Neural crest cell (in vitro differentiated cells): ENCODE results near the gene ANKLE2. TPM values are rescaled to one million over a fixed set of nuclear protein-coding genes. Genes with fewer than 3 reads are reported as not detected.
A peak's percentile ranks its signal among the peaks of the same experiment; 100 is the strongest.

Experiments
- DNase-seq: peaks from one replicate; pipeline ENCODE4 v3.0.0; 2021; ENCODE audit warnings: low read depth, mixed read lengths, low spot score
- H3K27ac Mint-ChIP-seq: one replicate; pipeline ENCODE4 v1.8.0; 2021; ENCODE audit warnings: mild to moderate bottlenecking, mixed read lengths; ENCODE audit not compliant: unreplicated experiment
- H3K27me3 Mint-ChIP-seq: 2 replicates; pipeline ENCODE4 v1.8.0; 2021; ENCODE audit warnings: low read depth, mild to moderate bottlenecking, mixed read lengths
- H3K36me3 Mint-ChIP-seq: 2 replicates; pipeline ENCODE4 v1.8.0; 2021; ENCODE audit warnings: low read depth, mild to moderate bottlenecking, mixed read lengths
- H3K4me1 Mint-ChIP-seq: 2 replicates; pipeline ENCODE4 v1.8.0; 2021; ENCODE audit warnings: mixed read lengths
- H3K4me3 Mint-ChIP-seq: one replicate; pipeline ENCODE4 v1.8.0; 2021; ENCODE audit warnings: mild to moderate bottlenecking, mixed read lengths
- H3K9me3 Mint-ChIP-seq: 2 replicates; pipeline ENCODE4 v1.8.0; 2021; ENCODE audit warnings: mixed read lengths
- CTCF ChIP-seq: fragments of 200-600 bp; sonication (generic); conservative IDR thresholded peaks from 2 replicates; pipeline ENCODE4 v1.5.0; 2021; ENCODE audit warnings: antibody characterized with exemption, mild to moderate bottlenecking
- total RNA-seq: library from RNA; stranded (reverse); gene quantifications from 2 replicates; pipeline ENCODE4 v1.2.1, GENCODE V29; 2021

The ANKLE2 gene
- total RNA-seq, 1 donor from 2014 or later: 100 TPM

GRCh38 chr12:132728502-132728901 lies 33.1 kb downstream of the ANKLE2 start:
- H3K27me3 Mint-ChIP-seq: no peaks in the 10 kb centered on the region
- H3K9me3 Mint-ChIP-seq: no peaks in the 10 kb centered on the region
- no peak for TF ChIP-seq CTCF
- no peak for DNase-seq
- peaks cover 45% of the 10 kb centered on the region for H3K36me3 Mint-ChIP-seq
- no peaks in the 10 kb centered on the region for H3K4me1 Mint-ChIP-seq
- H3K4me3 Mint-ChIP-seq: peak overlapping the region; percentile 57
- H3K27ac Mint-ChIP-seq: peak overlapping the region; percentile 27

GRCh38 chr12:132727091-132727794 lies 34.4 kb downstream of the ANKLE2 start:
- Mint-ChIP-seq H3K27ac (no peak overlapping the region), H3K4me1 (no peaks in the 10 kb centered on the region), H3K4me3 (no peak overlapping the region), H3K36me3 (peaks cover 36% of the 10 kb centered on the region), H3K27me3 (no peaks in the 10 kb centered on the region), H3K9me3 (no peaks in the 10 kb centered on the region)
- no peak for DNase-seq
- TF ChIP-seq CTCF: no peak

GRCh38 chr12:132726386-132726785 lies 35.2 kb downstream of the ANKLE2 start:
- no peak for TF ChIP-seq CTCF
- H3K9me3 Mint-ChIP-seq: no peaks in the 10 kb centered on the region
- H3K4me3 Mint-ChIP-seq: no peak overlapping the region
- peaks cover 32% of the 10 kb centered on the region for H3K36me3 Mint-ChIP-seq
- H3K27ac Mint-ChIP-seq: no peak overlapping the region
- DNase-seq: no peak
- no peaks in the 10 kb centered on the region for H3K27me3 Mint-ChIP-seq
- H3K4me1 Mint-ChIP-seq: no peaks in the 10 kb centered on the region

- no peak for DNase-seq
- peaks cover 20% of the 10 kb centered on the region for H3K36me3 Mint-ChIP-seq
- no peaks in the 10 kb centered on the region for H3K27me3 Mint-ChIP-seq
- H3K4me1 Mint-ChIP-seq: no peaks in the 10 kb centered on the region
- no peaks in the 10 kb centered on the region for H3K9me3 Mint-ChIP-seq
- no peak overlapping the region for H3K4me3 Mint-ChIP-seq
- H3K27ac Mint-ChIP-seq: no peak overlapping the region
- TF ChIP-seq CTCF: no peak
Observed at GRCh38 chr12:132724506-132725241, 37.0 kb downstream of the ANKLE2 start.

GRCh38 chr12:132723764-132724140 lies 37.9 kb downstream of the ANKLE2 start:
- Mint-ChIP-seq H3K27me3 (no peaks in the 10 kb centered on the region), H3K9me3 (no peaks in the 10 kb centered on the region), H3K4me3 (no peak overlapping the region), H3K4me1 (no peaks in the 10 kb centered on the region), H3K36me3 (peaks cover 15% of the 10 kb centered on the region), H3K27ac (no peak overlapping the region)
- DNase-seq: no peak
- no peak for TF ChIP-seq CTCF
